H9 (cell line): ENCODE data around the gene RBM38. TPM values are rescaled to one million over a fixed set of nuclear protein-coding genes. Genes with fewer than 3 reads are reported as not detected.

Experiments used
- DNase-seq: peaks from one replicate; pipeline ENCODE4 v3.0.0-alpha.2; 2017
- H2AFZ ChIP-seq: one replicate; pipeline ENCODE4 v1.6.1; 2013; ENCODE audit warnings: mild to moderate bottlenecking, low read length, control low read depth, moderate library complexity
- H2AK5ac ChIP-seq: 2 replicates; pipeline ENCODE4 v1.6.1; 2013; ENCODE audit warnings: low read length, control low read depth, mixed read lengths; ENCODE audit not compliant: insufficient read length
- H2BK120ac ChIP-seq: one replicate; pipeline ENCODE4 v1.6.1; 2013; ENCODE audit warnings: low read depth, mild to moderate bottlenecking, low read length, control low read depth, inconsistent platforms; ENCODE audit not compliant: poor library complexity, severe bottlenecking
- H2BK12ac ChIP-seq: 2 replicates; pipeline ENCODE4 v1.6.1; 2013; ENCODE audit warnings: low read length, control low read depth, mixed read lengths, low read depth; ENCODE audit not compliant: insufficient read length
- H2BK15ac ChIP-seq: 2 replicates; pipeline ENCODE4 v1.6.1; 2013; ENCODE audit warnings: low read depth, low read length, control low read depth
- H2BK20ac ChIP-seq: one replicate; pipeline ENCODE4 v1.6.1; 2013; ENCODE audit warnings: low read depth, mild to moderate bottlenecking, low read length, control low read depth, inconsistent platforms; ENCODE audit not compliant: poor library complexity, severe bottlenecking
- H2BK5ac ChIP-seq: 2 replicates; pipeline ENCODE4 v1.6.1; 2013; ENCODE audit warnings: low read length, control low read depth, mixed read lengths; ENCODE audit not compliant: insufficient read length
- H3K14ac ChIP-seq: 2 replicates; pipeline ENCODE4 v1.6.1; 2013; ENCODE audit warnings: low read length, control low read depth; ENCODE audit not compliant: insufficient read depth
- H3K18ac ChIP-seq: 2 replicates; pipeline ENCODE4 v1.6.1; 2013; ENCODE audit warnings: low read depth, mild to moderate bottlenecking, mixed read lengths, low read length, control low read depth; ENCODE audit not compliant: insufficient read length
- H3K23ac ChIP-seq: 2 replicates; pipeline ENCODE4 v1.6.1; 2013; ENCODE audit warnings: low read length, control low read depth, mixed read lengths, low read depth; ENCODE audit not compliant: insufficient read length
- H3K23me2 ChIP-seq: 2 replicates; pipeline ENCODE4 v1.6.1; 2013; ENCODE audit warnings: low read depth, mild to moderate bottlenecking, mixed read lengths, low read length, control low read depth; ENCODE audit not compliant: insufficient read length, poor library complexity, severe bottlenecking
- H3K27ac ChIP-seq: 2 replicates; pipeline ENCODE4 v1.5.1; 2013; ENCODE audit warnings: low read length, control low read depth, mixed read lengths, low read depth; ENCODE audit not compliant: insufficient read length
- H3K27me3 ChIP-seq: 2 replicates; pipeline ENCODE4 v1.6.1; 2013; ENCODE audit warnings: low read length, control low read depth, inconsistent platforms; ENCODE audit not compliant: insufficient read depth
- H3K4ac ChIP-seq: 2 replicates; pipeline ENCODE4 v1.6.1; 2013; ENCODE audit warnings: low read depth, mild to moderate bottlenecking, control low read depth, inconsistent platforms, low read length, moderate library complexity
- H3K4me1 ChIP-seq: 2 replicates; pipeline ENCODE4 v1.6.1; 2013; ENCODE audit warnings: low read length, control low read depth, inconsistent platforms; ENCODE audit not compliant: insufficient read depth
- H3K4me2 ChIP-seq: 2 replicates; pipeline ENCODE4 v1.6.1; 2013; ENCODE audit warnings: low read length, control low read depth, mixed read lengths; ENCODE audit not compliant: insufficient read length, insufficient read depth
- H3K56ac ChIP-seq: 2 replicates; pipeline ENCODE4 v1.6.1; 2013; ENCODE audit warnings: low read depth, mild to moderate bottlenecking, mixed read lengths, low read length, control low read depth; ENCODE audit not compliant: insufficient read length
- H3K79me1 ChIP-seq: 2 replicates; pipeline ENCODE4 v1.6.1; 2013; ENCODE audit warnings: low read depth, mild to moderate bottlenecking, moderate library complexity, low read length, control low read depth, inconsistent platforms; ENCODE audit not compliant: insufficient read depth, poor library complexity, severe bottlenecking
- H3K79me2 ChIP-seq: 2 replicates; pipeline ENCODE4 v1.6.1; 2013; ENCODE audit warnings: low read length, control low read depth, inconsistent platforms; ENCODE audit not compliant: insufficient read depth
- H3K9ac ChIP-seq: 2 replicates; pipeline ENCODE4 v1.6.1; 2013; ENCODE audit warnings: low read length, control low read depth, mixed read lengths; ENCODE audit not compliant: insufficient read length; ENCODE audit errors: extremely low read depth
- H3K9me3 ChIP-seq: one replicate; pipeline ENCODE4 v1.6.1; 2013; ENCODE audit warnings: low read depth, low read length, inconsistent platforms; ENCODE audit not compliant: control insufficient read depth
- H3T11ph ChIP-seq: one replicate; pipeline ENCODE4 v1.6.1; 2013; ENCODE audit warnings: mild to moderate bottlenecking, low read length, control low read depth, inconsistent platforms
- H4K20me1 ChIP-seq: one replicate; pipeline ENCODE4 v1.6.1; 2013; ENCODE audit not compliant: control insufficient read depth, insufficient read length, insufficient read depth
- H4K5ac ChIP-seq: 2 replicates; pipeline ENCODE4 v1.6.1; 2013; ENCODE audit warnings: low read depth, mild to moderate bottlenecking, mixed read lengths, low read length, control low read depth; ENCODE audit not compliant: insufficient read length
- H4K8ac ChIP-seq: replicated peaks from 2 replicates; pipeline ENCODE4 v1.6.1; 2013; ENCODE audit warnings: low read length, control low read depth, mixed read lengths, low read depth; ENCODE audit not compliant: insufficient read length
- H4K91ac ChIP-seq: 2 replicates; pipeline ENCODE4 v1.6.1; 2013; ENCODE audit warnings: low read depth, mild to moderate bottlenecking, moderate library complexity, mixed read lengths, low read length, control low read depth; ENCODE audit not compliant: insufficient read length
- H3K27ac Mint-ChIP-seq, 3 experiments: 2 replicates in 2 of 3; 3 replicates in 1 of 3; pipeline ENCODE4 v1.8.0; 2020 to 2021; ENCODE audit warnings: mixed read lengths in 3 of 3, mild to moderate bottlenecking in 1 of 3, moderate library complexity in 1 of 3
- H3K27me3 Mint-ChIP-seq: 2 replicates; pipeline ENCODE4 v1.8.0; 2021; ENCODE audit warnings: low read depth, mild to moderate bottlenecking, moderate library complexity, mixed read lengths
- H3K36me3 Mint-ChIP-seq, 3 experiments: 2 replicates in 2 of 3; 3 replicates in 1 of 3; pipeline ENCODE4 v1.8.0; 2020 to 2021; ENCODE audit warnings: low read depth in 3 of 3, mixed read lengths in 3 of 3; ENCODE audit not compliant: insufficient read depth in 1 of 3
- H3K4me1 Mint-ChIP-seq, 2 experiments: 2 replicates each; pipeline ENCODE4 v1.8.0; 2020; ENCODE audit warnings: mixed read lengths in 2 of 2
- H3K4me3 Mint-ChIP-seq, 2 experiments: 2 replicates in 1 of 2; 3 replicates in 1 of 2; pipeline ENCODE4 v1.8.0; 2020 to 2021; ENCODE audit warnings: mild to moderate bottlenecking in 2 of 2, mixed read lengths in 2 of 2, moderate library complexity in 1 of 2
- H3K9me3 Mint-ChIP-seq, 2 experiments: 2 replicates in 1 of 2; 3 replicates in 1 of 2; pipeline ENCODE4 v1.8.0; 2020; ENCODE audit warnings: mild to moderate bottlenecking in 2 of 2, mixed read lengths in 2 of 2, moderate library complexity in 1 of 2
- CTCF ChIP-seq: fragments of 200-600 bp; sonication (generic); conservative IDR thresholded peaks from 3 replicates; pipeline ENCODE4 v1.8.0; 2021; ENCODE audit warnings: antibody characterized with exemption, mild to moderate bottlenecking
- WGBS: extraction: QIAGEN DNeasy Blood & Tissue Kit; methylation state at CpG from one replicate; pipeline ENCODE4 v1.1.7; 2013; ENCODE audit warnings: missing lambda C conversion rate, low lambda C conversion rate, mixed read lengths; ENCODE audit not compliant: insufficient read length; ENCODE audit errors: extremely low coverage; 5-methylcytosine and 5-hydroxymethylcytosine counted together
- total RNA-seq: library from RNA; stranded (reverse); gene quantifications from 2 replicates; pipeline ENCODE4 v1.2.1, GENCODE V29; 2021

RBM38 gene
- total RNA-seq, 1 experiment from 2014 or later = 66.8 TPM

GRCh38 chr20:57393321-57394120 lies 2.3 kb downstream of the RBM38 start:
- no peak overlapping the region for H3K9ac ChIP-seq
- Mint-ChIP-seq H3K27me3 (peaks cover 6% of the 10 kb centered on the region), H3K4me3 (peak overlapping the region; percentile 83 to 91; a peak in 4 of 5 replicates), H3K27ac (peak overlapping the region; percentile 49 to 87 (median 80); a peak in 4 of 7 replicates), H3K4me1 (peaks cover 43 to 57% of the 10 kb centered on the region in 2 experiments), H3K9me3 (no peaks in the 10 kb centered on the region), H3K36me3 (peaks cover 27 to 49% (median 46%) of the 10 kb centered on the region in 3 experiments)
- no peak for TF ChIP-seq CTCF
- H2BK120ac ChIP-seq = no peak overlapping the region
- no CpG with 5 or more reads among the region's 14 CpGs for WGBS
- no peak overlapping the region for H3K56ac ChIP-seq
- H4K8ac ChIP-seq = no peak overlapping the region
- H3K27me3 ChIP-seq = no peaks in the 10 kb centered on the region
- H4K91ac ChIP-seq = no peak overlapping the region
- no peak overlapping the region for H3K4ac ChIP-seq
- H2AK5ac ChIP-seq = no peak overlapping the region
- H3K23me2 ChIP-seq = peaks cover 24% of the 10 kb centered on the region
- no peaks in the 10 kb centered on the region for H3K4me1 ChIP-seq
- H2AFZ ChIP-seq = no peak overlapping the region
- H2BK15ac ChIP-seq = no peak overlapping the region
- no peak overlapping the region for H2BK12ac ChIP-seq
- DNase-seq = no peak
- H3T11ph ChIP-seq = no peak overlapping the region
- no peaks in the 10 kb centered on the region for H3K9me3 ChIP-seq
- no peak overlapping the region for H3K4me2 ChIP-seq
- no peaks in the 10 kb centered on the region for H4K20me1 ChIP-seq
- H3K23ac ChIP-seq = no peak overlapping the region
- H3K27ac ChIP-seq = no peak overlapping the region
- no peak overlapping the region for H3K14ac ChIP-seq
- no peak overlapping the region for H3K18ac ChIP-seq
- H2BK5ac ChIP-seq = no peak overlapping the region
- H2BK20ac ChIP-seq = no peak overlapping the region
- no peaks in the 10 kb centered on the region; the same call in 1 of the 2 replicates for H3K79me2 ChIP-seq
- H4K5ac ChIP-seq = no peak overlapping the region
- H3K79me1 ChIP-seq = peaks cover 6% of the 10 kb centered on the region
